GM21717 (cell line): ENCODE results near the gene MESP1.
A peak's percentile ranks its signal among the peaks of the same experiment; 100 is the strongest.

ENCODE experiments used
- ATAC-seq: cut with Tn5 transposase; IDR thresholded peaks from one replicate; pipeline ENCODE4 v1.9.1; 2021; ENCODE audit warnings: mild to moderate bottlenecking, moderate library complexity; ENCODE audit not compliant: unreplicated experiment

MESP1 gene

GRCh38 chr15:89760303-89761008 is 9.4 kb upstream of the MESP1 start:
- ATAC-seq: no peak

GRCh38 chr15:89759835-89760234 is 8.8 kb upstream of the MESP1 start:
- no peak for ATAC-seq

- no peak for ATAC-seq
Observed at GRCh38 chr15:89758981-89759380, 7.9 kb upstream of the MESP1 start.

GRCh38 chr15:89758283-89758682 is 7.2 kb upstream of the MESP1 start:
- ATAC-seq: no peak

- ATAC-seq: no peak
Observed at GRCh38 chr15:89756897-89757296, 5.8 kb upstream of the MESP1 start.

GRCh38 chr15:89755701-89756100 is 4.7 kb upstream of the MESP1 start:
- ATAC-seq: no peak

- no peak for ATAC-seq
Observed at GRCh38 chr15:89754361-89755154, 3.5 kb upstream of the MESP1 start.

GRCh38 chr15:89753855-89754254 is 2.8 kb upstream of the MESP1 start:
- no peak for ATAC-seq

- ATAC-seq: no peak
Observed at GRCh38 chr15:89751748-89752147, 699 bp upstream of the MESP1 start.

GRCh38 chr15:89749951-89750559 is 994 bp downstream of the MESP1 start:
- no peak for ATAC-seq

- ATAC-seq: no peak
Observed at GRCh38 chr15:89749526-89749925, 1.5 kb downstream of the MESP1 start.

GRCh38 chr15:89749054-89749453 is 2.0 kb downstream of the MESP1 start:
- ATAC-seq: no peak

- ATAC-seq: no peak
Observed at GRCh38 chr15:89747708-89748682, 3.1 kb downstream of the MESP1 start.

GRCh38 chr15:89746386-89746780 is 4.7 kb downstream of the MESP1 start:
- ATAC-seq: no peak

GRCh38 chr15:89745768-89746167 is 5.3 kb downstream of the MESP1 start:
- no peak for ATAC-seq

GRCh38 chr15:89745131-89745530 is 5.9 kb downstream of the MESP1 start:
- no peak for ATAC-seq

GRCh38 chr15:89743594-89743993 is 7.5 kb downstream of the MESP1 start:
- no peak for ATAC-seq

GRCh38 chr15:89743011-89743410 is 8.0 kb downstream of the MESP1 start:
- ATAC-seq: no peak

GRCh38 chr15:89740137-89740536 is 10.9 kb downstream of the MESP1 start:
- peak; percentile 63 for ATAC-seq

GRCh38 chr15:89735773-89736172 is 15.3 kb downstream of the MESP1 start:
- ATAC-seq: no peak
